HT1080 (cell line): Measurements from ENCODE around the gene MAFB. TPM values are rescaled to one million over a fixed set of nuclear protein-coding genes. Genes with fewer than 3 reads are reported as not detected.

Experiments
- DNase-seq: peaks from one replicate; pipeline ENCODE4 v3.0.0-alpha.2; 2015; ENCODE audit warnings: low read depth
- total RNA-seq: library from RNA; depleted of rRNA; stranded (reverse); fragments of >200 nt; shearing (Covaris generic); gene quantifications from 2 replicates; pipeline ENCODE4 v1.2.3, GENCODE V29; 2014

Gene MAFB
- total RNA-seq, 1 experiment from 2014 or later = 0.19 TPM

DNA sequence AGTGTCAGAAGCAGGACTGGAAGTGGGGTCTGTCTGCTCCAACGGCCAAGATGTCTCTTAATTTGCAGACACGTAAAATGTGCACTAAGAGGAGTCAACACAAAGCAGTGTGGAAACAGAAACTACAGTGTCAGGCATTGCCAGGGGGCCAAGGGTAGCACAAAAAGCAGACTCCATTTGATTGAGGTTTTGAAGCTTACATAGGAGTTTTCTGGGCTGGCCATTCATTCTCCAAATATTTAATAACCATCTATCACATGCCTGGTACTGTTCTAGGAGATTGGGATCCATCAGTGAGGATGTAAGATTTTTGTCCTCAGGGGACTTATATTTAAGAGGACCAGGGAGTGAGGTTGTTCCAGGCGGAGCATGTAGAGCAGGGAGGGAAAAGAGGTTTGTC, 29.5 kb downstream of the MAFB start:
- no peak for DNase-seq

- DNase-seq = no peak
These were observed 30.5 kb downstream of the MAFB start for GRCh38 chr20:40658509-40658908.

GRCh38 chr20:40657526-40657925, 31.5 kb downstream of the MAFB start:
- DNase-seq = no peak

DNA sequence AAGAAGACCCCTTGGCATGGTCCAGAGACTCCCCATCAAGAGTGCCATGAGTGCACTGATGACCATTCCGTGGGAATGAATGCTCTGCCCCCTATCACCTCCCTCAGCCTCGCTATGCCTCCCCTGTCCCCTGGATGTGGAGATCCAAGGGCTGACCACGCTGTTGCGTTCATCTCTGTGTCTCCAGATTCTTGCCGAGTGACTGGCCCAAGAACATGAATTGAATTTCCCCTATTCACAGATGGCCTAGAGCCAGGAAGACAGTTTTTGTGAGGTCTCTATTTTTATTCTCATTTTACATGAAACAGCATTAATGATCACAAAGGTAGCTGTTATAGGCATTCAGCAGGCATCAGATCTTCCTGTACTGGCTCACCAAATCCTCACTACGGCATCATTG, 33.6 kb downstream of the MAFB start:
- DNase-seq = no peak

DNA sequence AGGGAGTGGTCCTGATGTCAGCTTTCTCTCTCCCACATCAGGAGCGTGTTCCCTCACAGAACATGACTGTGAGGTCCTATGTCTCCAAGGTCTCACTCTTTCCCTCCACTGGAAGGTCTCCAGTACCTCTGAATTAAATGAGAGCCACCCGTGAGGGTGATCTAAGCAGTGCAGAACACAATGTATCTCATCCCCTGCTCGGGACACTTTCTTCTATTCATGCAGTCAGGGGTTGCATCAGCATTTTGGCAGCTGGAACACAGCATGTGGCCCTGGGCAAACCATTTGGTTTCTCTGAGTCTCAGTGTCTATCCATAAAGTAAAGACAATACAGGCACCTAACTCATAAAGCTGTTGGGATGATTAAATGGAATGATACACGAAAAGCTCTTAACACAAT, 34.2 kb downstream of the MAFB start:
- DNase-seq = no peak

- DNase-seq = no peak
These were observed 36.5 kb downstream of the MAFB start for GRCh38 chr20:40652441-40652987.

DNA sequence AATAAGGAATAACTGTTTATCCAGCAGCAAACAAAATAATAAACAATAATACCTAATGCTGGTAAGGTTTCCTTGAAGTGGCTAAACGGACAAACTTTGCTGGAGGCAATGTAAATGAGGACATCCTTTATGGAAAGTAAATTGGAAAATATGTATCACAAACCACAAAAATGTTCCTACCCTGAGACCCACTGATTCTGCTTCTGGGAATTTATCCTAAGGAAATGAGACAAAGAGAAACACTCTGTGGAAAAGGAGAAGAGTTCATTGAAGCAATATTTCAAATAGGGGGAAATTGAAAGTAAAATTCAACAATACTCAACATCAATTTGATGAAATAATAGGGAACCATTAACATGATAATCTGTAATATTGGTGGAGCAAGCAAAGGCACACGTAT, 37.9 kb downstream of the MAFB start:
- no peak for DNase-seq

- no peak for DNase-seq
These were observed 38.3 kb downstream of the MAFB start for GRCh38 chr20:40650707-40651106.

GRCh38 chr20:40648210-40649072, 40.6 kb downstream of the MAFB start:
- DNase-seq = no peak

- DNase-seq = no peak
These were observed 42.2 kb downstream of the MAFB start for GRCh38 chr20:40646813-40647212.

DNA sequence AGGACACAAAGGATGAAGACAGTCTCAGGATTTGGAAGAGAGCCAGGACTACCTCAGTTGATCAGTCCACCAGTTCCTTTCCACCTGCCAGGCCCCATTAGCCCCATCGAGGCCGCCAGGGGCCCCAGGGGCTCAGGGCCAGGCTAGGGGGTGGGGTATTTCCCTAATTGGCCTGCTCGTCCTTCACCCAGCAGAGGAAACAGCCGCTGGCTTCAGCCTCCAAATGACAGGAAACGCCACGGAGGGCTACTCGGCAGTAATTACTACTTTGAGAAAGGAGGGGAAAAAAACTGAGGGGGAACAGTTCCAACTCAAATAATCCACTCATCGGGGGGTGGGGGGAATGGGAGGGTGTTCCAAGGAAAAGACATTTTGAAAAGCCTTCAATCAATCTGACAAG, 42.7 kb downstream of the MAFB start:
- DNase-seq = no peak

GRCh38 chr20:40644863-40645262, 44.2 kb downstream of the MAFB start:
- no peak for DNase-seq

DNA sequence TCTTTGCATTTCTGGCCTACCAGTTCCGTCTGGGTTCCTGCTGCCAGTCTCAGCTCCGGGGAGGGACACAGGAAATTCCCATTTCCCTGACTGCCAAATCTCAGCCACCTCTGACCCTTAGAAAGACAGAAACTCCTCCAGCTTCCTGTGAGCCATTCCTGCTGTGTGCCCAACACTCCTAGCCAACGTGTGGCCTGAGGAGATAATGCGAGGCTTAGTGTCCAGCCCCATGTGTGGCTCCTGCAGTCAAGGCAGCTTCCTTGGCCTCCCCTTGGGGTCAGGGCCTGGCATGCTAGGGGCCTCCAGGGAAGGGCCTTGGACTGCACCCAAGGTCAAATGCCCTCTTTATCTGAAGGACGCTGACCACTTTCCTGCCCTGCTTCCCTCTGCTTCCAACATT, 45.1 kb downstream of the MAFB start:
- peak; percentile 26 for DNase-seq

DNA sequence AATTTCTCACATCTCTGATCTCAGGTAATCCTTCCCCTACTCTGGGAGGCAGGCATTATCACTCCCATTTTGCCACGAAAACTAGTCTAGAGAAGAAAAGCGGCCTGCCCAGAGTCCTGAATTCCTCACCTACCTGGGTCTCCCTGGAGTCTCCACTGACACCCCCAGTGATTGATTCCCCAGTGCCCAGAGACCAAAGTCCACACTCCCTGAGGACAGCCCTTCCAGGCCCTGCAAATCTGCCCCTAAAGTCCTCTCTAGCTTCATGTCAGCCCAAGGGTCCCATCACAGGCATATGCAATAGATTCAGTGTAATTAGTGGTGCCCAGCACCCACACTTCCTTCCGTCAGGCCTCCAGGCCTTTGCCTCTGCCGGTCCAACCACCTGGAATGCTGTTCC, 47.2 kb downstream of the MAFB start:
- no peak for DNase-seq

DNA sequence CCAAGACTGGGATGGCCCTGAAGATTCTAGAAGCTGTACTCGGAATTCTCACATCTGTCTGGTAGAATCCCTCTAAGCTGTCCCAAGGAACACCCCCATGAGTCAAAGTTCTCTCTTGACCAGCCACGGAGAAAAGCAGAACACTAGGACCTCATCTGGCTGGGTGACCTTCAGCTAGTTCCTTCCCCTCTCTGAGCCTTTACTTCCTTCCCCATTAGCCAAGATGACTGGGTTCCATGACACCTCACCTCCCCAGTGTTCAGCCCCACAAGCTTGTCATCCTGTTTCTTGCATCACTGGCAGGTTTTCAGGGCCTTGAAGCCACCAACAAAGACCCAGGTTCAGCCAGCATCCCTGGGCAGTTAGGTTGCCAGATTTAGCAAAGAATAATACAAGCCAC, 47.8 kb downstream of the MAFB start:
- DNase-seq = no peak

DNA sequence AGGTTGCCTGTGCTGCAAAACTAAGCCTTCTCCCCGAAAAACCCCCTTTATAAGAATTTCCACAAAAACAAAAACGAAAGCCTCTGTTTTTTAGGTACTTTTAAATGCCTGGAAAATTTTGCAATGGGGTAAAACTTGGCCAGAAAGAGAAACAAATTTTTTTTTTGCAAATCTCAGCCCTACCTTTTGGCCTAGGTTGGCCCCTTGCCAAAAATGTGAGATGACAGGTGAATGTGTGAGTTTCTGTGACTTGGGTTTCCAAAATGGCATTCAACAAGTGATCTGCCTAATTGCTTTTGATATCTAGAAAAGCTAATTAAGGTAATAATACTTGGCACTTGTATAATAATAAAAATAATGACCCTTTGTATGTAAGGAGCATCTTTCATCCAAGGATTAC, 48.4 kb downstream of the MAFB start:
- DNase-seq = no peak

GRCh38 chr20:40639676-40640355, 49.2 kb downstream of the MAFB start:
- DNase-seq = no peak

DNA sequence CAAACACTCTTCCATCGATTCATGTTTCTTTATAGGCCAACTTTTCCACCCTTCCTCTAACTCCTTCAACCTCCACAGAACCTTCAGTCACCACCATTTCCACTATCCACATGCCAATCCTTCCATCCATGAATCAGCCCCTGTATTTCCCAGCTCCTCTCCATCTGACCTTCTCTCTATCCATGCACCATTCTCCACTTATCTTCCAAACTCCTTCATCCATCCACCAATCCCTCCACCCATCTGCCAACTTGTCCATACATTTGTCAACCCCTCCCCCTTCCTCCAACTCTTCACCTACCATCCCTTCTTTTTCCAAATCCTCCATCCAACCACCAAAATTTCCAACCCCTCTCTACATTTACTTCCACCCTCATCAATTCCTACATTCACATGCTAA, 49.9 kb downstream of the MAFB start:
- DNase-seq = no peak

DNA sequence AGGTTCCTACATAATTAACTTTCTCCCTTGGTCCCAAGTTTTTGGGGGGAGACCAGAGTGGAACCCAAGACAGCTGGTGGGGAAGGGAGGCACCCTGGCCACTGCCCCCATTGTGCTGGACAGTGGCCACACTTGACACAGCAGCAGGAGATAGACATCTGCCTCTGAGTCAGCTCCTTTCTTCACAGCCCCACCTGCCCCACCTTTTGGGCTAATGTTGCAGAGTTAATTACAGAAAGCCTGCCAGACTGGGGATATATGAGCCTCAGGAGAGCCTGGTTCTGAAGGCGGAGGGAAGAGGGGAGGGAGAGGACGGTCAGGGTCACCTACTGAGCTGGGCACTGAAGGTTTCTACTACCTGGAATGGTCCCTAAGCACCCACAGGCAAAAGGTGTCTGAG, 50.6 kb downstream of the MAFB start:
- DNase-seq = no peak

DNA sequence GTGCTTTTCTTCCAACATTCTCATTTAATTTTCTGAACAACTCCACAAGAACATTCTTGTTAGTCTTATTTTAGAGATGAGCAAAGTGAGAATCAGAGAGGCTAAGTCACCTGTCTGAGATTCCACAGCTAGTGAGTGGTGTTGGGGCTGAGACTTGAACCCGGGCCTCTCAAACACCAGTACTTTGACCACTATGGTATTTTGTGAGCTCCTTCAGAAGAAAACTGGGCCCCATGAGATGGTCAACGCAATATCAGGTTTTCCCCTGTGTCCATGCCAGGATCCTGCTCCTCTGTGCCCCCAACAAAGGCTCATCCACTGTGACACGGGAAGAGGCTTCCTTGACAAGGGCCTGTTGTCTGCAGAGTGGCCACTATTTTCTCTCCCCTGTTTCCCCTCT, 51.9 kb downstream of the MAFB start:
- DNase-seq = no peak

- no peak for DNase-seq
These were observed 52.5 kb downstream of the MAFB start for GRCh38 chr20:40636486-40636885.

DNA sequence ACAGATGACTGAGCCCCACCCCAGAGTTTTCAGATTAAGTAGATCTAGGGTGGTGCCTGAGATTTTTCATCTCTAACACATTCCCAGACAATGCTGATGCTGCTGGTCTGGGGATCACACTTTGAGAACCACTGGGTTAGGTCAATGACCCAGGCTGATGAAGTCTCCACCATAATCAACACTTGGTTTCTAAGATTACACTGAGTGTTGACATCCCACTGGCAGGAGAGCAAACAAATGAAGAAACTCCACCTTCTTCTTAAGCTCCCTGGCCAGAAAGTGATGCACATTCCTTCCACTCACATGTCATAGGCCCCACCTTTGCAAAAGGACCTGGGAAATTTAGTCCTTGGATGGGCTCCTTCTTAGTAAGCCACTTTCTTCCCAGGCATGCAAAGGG, 53.1 kb downstream of the MAFB start:
- no peak for DNase-seq
